GM12872 (cell line): ENCODE data around the gene LRMDA.

Source experiments
- TF ChIP-seq, protein P1 (sequence below): IDR thresholded peaks from 3 replicates; pipeline ENCODE4 v1.5.1; 2011; ENCODE audit warnings: low read depth, mild to moderate bottlenecking, low read length, moderate library complexity; ENCODE audit not compliant: insufficient read depth

The LRMDA gene

DNA sequence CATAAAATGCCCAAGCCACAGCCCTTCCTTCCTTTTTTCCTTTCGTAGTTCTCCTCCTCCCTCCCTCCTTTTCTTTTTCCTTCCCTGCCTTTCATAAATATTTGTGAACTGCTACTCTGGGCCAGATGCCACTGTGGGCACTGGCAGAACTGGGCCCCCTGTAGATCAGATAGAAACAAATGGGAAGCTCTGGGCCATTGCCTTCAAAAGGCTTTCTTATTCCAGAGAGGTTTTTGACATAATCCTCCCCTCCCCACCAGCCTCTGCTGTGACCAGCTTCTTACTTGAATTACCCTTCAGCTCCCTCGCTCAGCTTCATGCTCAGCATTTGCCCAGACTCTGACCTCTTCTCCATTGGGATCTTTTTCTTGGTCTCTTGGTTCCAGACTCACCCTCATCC lies 886.8 kb downstream of the LRMDA start:
- TF ChIP-seq, protein P1, sequence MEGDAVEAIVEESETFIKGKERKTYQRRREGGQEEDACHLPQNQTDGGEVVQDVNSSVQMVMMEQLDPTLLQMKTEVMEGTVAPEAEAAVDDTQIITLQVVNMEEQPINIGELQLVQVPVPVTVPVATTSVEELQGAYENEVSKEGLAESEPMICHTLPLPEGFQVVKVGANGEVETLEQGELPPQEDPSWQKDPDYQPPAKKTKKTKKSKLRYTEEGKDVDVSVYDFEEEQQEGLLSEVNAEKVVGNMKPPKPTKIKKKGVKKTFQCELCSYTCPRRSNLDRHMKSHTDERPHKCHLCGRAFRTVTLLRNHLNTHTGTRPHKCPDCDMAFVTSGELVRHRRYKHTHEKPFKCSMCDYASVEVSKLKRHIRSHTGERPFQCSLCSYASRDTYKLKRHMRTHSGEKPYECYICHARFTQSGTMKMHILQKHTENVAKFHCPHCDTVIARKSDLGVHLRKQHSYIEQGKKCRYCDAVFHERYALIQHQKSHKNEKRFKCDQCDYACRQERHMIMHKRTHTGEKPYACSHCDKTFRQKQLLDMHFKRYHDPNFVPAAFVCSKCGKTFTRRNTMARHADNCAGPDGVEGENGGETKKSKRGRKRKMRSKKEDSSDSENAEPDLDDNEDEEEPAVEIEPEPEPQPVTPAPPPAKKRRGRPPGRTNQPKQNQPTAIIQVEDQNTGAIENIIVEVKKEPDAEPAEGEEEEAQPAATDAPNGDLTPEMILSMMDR = no peak

DNA sequence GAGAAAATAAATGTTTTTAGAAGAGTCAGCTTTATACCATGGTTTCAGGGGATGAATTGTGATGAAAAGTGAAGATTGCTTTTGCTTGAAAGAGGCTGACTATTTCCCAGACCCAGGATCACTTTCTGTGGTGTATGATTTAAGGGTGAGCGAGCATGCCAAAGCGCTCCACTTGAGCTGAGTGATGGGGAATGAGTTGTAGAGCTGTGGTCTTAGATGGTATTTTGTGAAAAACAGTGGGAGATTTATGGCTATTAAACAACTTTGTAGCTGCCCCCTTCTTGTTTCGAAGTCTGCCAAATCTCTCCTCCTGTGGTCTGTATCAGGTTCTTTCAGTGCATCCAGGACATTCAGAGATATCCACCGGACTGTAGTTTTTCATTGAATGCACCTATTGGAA lies 888.2 kb downstream of the LRMDA start:
- TF ChIP-seq, protein P1 = no peak

DNA sequence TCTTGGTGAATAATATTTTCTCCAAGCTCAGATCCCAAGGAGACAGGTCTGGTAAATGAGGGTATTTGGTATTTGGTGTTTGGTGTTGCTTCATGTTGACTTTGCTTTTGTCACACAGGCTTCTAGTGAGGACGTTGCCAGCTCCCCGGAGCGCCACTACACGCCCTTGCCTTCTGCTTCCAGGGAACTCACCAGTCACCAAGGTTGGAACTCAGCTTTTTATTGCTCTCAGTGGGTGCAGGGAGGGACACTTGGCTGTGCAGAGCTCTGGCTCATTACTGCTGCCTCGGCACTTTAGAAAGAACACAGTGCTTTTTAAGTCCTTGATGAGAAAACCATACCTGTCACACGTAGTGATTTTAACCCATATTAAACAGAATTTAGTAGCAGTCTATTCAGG lies 892.9 kb downstream of the LRMDA start:
- TF ChIP-seq, protein P1 = no peak

DNA sequence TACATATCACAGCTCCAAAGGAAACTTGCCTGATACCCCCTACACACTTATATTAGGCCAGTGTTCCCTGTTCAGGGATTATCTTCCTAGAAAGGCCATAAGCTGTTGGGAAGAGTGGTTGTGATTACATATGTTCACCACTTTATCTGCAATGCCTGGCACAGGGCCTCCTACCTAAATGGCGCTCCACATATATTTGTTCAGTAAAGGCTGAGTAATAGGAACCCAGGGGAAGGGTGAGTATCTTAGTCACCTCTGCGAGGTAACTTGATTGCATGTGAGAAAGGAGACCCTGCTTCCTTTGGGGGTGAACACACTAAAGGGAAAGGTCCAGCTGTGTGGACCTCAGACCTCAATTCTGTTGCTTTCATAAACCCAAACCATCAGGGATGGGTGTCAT lies 896.0 kb downstream of the LRMDA start:
- TF ChIP-seq, protein P1 = no peak

DNA sequence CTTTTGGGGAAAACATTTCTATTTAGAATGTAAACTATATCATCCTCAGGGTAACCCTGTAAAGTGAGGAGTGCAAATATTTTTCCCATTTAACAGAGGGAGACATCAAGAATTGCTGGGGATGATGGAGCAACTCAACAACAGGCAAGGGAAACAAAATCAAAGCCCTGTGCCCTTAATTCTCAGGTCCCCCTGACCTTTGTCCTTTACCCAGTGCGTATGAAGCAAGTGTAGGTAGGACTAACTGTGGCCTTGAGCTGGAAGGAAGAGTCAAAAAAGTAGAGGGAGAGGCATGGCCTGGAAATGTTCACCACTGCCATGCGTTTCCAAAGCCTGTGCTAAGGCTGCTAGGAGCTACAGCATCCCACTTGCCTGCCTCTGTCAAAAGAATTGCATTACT lies 896.9 kb downstream of the LRMDA start:
- TF ChIP-seq, protein P1 = no peak

DNA sequence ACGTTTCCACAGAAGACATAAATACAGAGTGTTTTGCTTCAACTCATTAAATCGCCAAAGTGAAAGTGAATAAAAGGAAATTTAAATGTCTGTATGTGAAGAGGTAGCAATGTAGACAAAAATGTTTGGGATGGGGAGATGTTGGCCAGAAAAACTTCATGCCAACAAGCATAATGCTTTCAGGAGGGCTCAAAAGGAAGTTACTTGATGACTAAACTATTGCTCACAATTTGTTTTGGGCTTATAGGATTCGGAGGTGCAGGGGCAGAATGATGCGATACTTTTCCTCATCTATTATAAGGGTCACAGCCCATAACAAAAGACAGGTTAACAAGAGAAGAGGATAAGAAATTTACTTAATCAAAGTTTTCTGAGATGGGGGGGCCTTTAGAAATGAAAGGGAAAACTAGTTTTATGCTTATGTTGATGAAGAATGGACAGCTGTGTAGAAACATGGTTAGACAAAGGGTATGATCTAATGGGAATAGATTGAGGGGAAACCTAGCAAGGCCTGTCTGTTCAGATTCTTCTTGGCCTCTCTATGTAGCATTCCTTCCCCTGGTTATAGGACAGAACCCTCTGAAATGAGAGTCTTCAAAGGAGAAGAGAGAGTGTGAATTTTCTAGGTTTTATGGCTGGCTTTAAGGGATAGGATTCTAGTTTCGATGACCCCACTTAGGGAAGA lies 898.6 kb downstream of the LRMDA start:
- TF ChIP-seq, protein P1 = no peak

DNA sequence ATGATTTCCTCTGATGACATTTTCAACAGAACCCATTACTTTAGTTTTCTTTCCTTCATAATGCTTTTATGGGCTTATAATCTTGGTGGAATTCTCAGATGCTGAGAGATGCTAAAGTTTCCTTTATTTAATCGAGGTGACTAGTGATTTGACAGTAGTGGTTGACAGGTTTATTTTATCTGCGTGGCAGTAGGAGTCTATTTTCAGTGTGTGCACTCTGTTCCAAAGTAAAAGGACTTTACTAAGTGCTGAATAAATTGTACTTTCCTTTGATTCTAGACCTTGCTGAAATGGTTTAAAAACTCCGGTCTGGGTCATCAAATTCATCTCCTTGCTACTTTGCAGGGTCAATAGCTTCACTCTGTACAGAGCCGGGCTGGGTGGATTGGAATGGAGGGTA lies 900.3 kb downstream of the LRMDA start:
- TF ChIP-seq, protein P1 = no peak
